ENCODE results near the gene ANKRD50.

The ANKRD50 gene, protein sequence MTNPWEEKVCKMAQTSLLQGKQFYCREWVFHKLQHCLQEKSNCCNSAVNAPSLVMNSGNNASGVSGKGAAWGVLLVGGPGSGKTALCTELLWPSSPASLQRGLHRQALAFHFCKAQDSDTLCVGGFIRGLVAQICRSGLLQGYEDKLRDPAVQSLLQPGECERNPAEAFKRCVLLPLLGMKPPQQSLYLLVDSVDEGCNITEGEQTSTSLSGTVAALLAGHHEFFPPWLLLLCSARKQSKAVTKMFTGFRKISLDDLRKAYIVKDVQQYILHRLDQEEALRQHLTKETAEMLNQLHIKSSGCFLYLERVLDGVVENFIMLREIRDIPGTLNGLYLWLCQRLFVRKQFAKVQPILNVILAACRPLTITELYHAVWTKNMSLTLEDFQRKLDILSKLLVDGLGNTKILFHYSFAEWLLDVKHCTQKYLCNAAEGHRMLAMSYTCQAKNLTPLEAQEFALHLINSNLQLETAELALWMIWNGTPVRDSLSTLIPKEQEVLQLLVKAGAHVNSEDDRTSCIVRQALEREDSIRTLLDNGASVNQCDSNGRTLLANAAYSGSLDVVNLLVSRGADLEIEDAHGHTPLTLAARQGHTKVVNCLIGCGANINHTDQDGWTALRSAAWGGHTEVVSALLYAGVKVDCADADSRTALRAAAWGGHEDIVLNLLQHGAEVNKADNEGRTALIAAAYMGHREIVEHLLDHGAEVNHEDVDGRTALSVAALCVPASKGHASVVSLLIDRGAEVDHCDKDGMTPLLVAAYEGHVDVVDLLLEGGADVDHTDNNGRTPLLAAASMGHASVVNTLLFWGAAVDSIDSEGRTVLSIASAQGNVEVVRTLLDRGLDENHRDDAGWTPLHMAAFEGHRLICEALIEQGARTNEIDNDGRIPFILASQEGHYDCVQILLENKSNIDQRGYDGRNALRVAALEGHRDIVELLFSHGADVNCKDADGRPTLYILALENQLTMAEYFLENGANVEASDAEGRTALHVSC (N-terminal part only)

DNA sequence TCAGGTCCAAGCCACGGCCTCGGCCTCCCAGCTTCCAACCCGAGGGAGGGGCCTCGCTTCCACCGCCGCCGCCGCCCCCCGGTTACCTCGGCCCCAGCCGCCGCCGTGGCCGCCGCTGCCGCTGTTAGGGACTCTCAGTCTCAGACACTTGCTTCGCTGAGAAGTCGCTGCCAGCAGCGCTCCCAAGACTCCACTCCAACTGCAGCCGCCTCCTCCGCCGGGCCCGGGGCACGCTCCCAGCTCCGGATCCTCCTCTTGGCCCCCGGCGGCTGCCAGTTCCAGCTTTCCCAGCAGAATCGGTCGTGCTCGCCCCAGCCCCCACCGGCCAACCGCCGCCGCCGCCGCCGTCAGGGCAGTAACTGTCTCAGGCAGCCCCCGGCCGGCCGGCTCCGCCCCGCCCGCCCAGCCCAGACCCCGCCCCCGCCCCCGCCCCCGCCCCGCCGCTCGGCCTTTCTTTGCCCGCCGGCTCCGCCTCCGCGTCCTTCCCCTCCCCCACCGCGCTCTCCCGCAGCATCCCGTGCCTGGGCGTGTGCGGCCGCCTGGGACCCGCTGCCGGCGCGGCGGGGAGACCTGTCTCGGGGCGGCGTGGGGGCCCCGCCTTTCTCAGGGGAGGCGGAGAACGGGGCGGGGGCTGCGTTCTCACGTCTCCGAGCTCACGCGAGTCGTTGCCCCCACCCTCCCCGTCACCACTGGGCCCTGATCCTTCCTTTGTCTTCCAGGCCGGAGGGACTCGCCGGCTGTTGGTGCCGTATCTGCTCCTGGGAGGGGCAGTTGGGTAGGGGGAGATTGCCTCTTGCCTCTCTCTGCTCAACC is at the start of gene ANKRD50:
Gene ANKRD50 (minus strand): TSS at position 361 of the 813 bp plus-strand sequence. CDS start 2,221 bp downstream, outside the sequence.
- ChIA-PET CTCF (no interaction called here), POLR2A (ENCODE audit: low non-redundant PET) (interaction anchor here (0.6 kb wide), 1 partner anchor 531 kb away, joined by 3 read pairs; no protein-coding TSS in a partner anchor)
- H3K27ac ChIP-seq, result peak within 1 kb of the TSS; percentile 100
- peak; percentile 92 for DNase-seq (ENCODE audit: low spot score)
- TF ChIP-seq, protein P1, sequence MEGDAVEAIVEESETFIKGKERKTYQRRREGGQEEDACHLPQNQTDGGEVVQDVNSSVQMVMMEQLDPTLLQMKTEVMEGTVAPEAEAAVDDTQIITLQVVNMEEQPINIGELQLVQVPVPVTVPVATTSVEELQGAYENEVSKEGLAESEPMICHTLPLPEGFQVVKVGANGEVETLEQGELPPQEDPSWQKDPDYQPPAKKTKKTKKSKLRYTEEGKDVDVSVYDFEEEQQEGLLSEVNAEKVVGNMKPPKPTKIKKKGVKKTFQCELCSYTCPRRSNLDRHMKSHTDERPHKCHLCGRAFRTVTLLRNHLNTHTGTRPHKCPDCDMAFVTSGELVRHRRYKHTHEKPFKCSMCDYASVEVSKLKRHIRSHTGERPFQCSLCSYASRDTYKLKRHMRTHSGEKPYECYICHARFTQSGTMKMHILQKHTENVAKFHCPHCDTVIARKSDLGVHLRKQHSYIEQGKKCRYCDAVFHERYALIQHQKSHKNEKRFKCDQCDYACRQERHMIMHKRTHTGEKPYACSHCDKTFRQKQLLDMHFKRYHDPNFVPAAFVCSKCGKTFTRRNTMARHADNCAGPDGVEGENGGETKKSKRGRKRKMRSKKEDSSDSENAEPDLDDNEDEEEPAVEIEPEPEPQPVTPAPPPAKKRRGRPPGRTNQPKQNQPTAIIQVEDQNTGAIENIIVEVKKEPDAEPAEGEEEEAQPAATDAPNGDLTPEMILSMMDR (conservative IDR thresholded peaks at IDR 0.05; ENCODE audit: low read depth), result no peak

DNA sequence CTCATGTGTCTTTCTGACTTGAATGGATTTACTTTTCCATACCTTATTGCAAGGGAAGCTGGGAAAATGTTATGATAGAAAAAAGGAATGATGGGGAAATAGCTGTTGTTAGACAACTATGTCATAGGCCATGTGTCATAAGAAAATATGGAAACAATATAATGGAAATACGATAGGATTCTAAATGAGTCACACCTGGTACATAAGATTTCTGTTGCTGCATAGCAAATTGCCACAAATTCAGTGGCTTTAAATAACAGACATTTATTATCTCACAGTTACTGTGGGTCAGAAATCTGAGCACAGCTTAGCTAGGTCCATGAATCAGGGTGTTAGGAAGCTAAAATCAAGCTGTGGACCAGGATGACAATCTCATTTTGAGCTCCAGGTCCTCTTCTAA is 44.6 kb upstream of the ANKRD50 start:
- peak; percentile 1 for DNase-seq (ENCODE audit: low spot score)
- H3K27ac ChIP-seq, result no peak overlapping the region
- CTCF ChIA-PET, result interaction anchor here (0.6 kb wide), 1 partner anchor 1671 kb away, joined by 3 read pairs; no protein-coding TSS in a partner anchor
- POLR2A ChIA-PET (ENCODE audit: low non-redundant PET), result no interaction called here
- TF ChIP-seq, protein P1 (conservative IDR thresholded peaks at IDR 0.05; ENCODE audit: low read depth), result no peak

DNA sequence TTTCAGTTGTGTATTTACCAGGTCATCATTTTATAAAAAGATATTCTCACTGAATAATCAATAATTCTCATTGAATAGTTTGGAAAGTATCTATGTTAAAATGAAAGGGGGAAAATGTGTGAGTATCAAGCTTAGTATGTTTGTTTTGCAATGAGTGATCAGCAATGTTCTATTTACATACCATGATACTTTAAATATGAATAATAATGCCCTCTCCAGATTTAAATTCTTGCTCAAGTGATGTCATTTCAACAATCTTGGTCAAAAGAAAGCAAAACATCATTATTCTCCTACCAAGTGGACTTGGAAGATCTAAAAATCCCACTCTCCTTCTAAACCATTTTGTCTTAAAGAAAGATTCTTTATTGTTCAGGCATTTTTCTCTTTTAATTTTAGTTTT is 42.1 kb upstream of the ANKRD50 start:
- no peak for DNase-seq (ENCODE audit: low spot score)

DNA sequence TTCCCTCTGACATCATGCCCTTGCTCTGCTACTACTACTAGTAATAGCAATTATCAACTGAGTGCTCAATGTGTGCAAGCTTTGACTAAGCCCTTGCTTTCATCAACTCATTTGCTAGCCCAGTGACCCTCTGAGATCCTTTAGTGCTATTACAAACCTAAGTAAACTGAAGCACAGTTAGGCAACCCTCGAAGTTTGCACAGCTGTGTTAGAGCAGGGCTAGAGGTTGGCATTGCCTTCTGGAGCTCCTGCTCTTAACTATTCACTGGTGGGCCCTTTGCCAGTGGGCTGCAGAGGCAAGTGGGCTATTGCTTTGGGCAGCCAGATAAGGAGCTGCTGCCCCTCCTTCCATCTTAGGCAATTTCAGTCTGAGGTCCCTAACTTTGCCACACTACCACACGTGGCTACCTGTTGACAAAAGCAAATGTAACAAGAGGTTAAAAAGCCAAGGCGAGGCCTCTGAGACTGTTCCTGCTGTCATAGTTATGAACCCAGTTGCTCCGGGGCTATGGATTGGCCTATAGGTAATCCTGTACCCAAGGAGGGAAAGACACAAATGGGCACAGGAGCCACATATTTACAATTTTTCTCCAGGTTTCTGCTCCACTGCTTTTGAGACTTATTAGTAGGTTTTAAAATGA is 41.5 kb upstream of the ANKRD50 start:
- CTCF ChIA-PET, result no interaction called here
- POLR2A ChIA-PET (ENCODE audit: low non-redundant PET), result no interaction called here
- no peak overlapping the region for H3K27ac ChIP-seq
- DNase-seq (ENCODE audit: low spot score), result no peak
- TF ChIP-seq, protein P1 (conservative IDR thresholded peaks at IDR 0.05; ENCODE audit: low read depth), result no peak

More for the DNA sequence above, 42.1 kb upstream of the ANKRD50 start:
- ChIA-PET CTCF (no interaction called here), POLR2A (ENCODE audit: low non-redundant PET) (no interaction called here)
- no peak overlapping the region for H3K27ac ChIP-seq
- TF ChIP-seq, protein P1 (conservative IDR thresholded peaks at IDR 0.05; ENCODE audit: low read depth), result no peak

DNA sequence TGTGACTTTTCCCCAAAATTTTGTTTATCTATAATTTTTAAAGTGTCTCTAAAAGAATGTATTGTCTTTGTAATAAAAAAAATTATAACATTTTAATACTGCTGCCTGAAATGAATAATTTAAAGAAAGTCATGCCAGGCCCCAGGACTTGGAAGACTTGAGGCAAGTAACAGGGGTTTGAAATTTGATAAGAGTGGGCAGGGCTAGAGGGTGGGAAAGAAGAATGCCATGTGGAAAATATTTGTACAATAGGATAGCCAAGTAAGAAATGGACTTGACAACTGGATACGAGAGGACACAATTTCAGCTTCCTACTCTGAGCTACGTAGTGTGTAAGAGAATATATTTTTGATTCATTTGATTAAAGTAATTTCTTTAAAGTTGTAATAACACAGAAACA is 36.9 kb upstream of the ANKRD50 start:
- no peak overlapping the region for H3K27ac ChIP-seq
- ChIA-PET CTCF (interaction anchor here (0.6 kb wide), 2 partner anchors 261 to 410 kb away, joined by 3 to 4 read pairs; no protein-coding TSS in a partner anchor), POLR2A (ENCODE audit: low non-redundant PET) (no interaction called here)
- TF ChIP-seq, protein P1 (conservative IDR thresholded peaks at IDR 0.05; ENCODE audit: low read depth), result no peak
- DNase-seq (ENCODE audit: low spot score), result no peak

Data from RWPE1 (cell line).